Measurements from ENCODE around the gene PITPNM3.

PITPNM3 gene

DNA sequence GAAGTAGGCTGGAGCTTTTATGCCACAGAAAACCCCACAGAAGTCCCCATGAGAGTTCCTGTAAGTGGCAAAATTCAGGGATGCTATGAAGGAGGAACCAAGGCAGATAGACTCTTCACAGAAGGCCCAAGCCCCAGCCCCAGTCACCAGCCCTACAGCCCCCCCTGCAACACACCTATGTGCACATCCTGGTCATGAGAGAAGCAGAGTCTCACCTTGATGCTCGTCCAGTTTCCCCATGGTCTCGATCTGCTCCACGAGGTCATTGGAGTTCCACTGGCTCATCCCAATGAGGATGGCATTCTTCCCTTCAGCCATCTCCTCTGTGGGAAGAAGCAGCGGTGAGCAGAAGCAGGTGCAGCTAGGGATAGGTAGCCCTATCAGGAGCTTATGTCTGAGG, 31.2 kb downstream of the PITPNM3 start:
- DNase-seq = no peak

DNA sequence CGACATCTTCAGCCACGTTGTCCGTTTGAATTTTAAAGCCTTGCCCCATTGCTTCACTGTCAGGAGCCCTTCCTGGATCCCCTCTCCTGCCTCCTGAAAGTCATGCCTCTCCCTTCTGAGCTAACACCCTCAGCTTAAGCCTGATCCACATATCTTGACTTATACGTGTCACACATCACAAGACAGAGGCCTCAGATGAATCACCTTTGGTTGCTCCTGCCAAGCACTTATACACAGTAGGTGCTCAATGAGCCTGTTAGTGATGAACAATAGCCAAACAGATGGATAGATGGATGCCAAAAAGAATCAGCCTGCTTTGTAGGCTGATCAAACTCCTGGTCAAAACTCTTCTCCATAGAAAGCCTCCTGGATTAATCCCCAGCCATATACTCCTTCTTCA, 31.8 kb downstream of the PITPNM3 start:
- DNase-seq = no peak

DNA sequence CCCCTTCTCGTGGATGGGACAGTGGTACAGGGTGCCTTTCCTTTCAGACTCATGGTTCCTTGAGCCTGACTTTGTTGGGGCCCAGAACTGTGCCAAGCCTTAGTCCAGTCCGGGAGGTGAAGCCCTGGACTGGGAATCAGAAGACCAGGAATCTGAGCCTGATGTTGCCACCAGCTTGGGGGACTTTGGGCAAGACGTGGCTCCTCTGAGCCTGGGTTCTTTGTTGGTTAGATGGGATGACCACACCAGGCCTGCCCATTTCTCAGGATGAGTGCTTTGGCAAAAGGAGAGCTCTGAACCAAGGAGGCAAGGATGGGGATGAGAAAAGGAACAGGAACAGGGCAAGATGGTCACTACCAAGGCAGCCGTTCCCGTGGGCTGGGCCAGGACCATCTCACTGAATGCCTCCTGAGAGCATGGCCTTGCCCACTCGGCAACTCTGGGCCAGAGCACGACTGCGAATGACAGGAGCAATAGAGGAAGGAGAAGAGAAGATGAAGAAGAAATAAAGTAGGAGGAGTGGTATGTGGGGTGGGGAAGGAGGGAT, 32.5 kb downstream of the PITPNM3 start:
- DNase-seq = no peak

DNA sequence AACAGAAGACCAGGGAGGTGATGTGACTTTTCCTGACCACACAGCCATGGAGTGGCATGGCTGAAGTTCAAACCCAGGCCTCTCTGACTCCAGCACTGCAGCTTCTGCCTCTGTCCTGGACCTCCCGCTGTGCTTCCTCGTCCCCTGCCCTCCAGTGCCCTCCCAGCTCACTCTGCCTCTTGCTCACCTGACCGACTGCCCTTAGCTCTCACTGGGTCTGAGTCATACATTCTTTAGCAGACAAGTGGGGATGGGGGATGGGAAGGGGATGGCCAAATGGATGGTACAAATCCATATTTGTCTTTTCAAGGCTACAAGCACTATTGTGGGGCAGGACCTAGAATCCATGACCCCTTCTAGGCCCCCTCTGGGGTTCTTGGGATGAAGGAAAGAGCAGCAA, 33.0 kb downstream of the PITPNM3 start:
- no peak for DNase-seq

DNA sequence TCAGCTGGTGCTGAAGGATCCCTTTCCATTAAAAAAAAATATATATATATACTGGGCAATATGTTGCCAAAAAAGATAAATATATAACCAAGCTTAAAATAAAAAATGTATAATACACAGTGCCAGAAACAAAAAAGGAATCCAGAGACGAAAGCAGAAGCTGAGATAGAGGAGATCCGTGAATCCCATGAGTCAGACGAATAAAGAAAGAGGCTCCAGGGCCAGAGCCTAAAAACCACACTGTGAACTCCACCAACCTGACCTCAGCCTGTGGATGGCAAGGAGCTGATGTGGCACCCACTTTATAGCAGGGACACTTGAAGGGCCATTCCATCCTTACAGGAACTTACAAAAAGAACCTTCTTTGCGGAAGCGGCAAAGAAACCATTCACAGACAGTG, 34.8 kb downstream of the PITPNM3 start:
- DNase-seq = no peak

DNA sequence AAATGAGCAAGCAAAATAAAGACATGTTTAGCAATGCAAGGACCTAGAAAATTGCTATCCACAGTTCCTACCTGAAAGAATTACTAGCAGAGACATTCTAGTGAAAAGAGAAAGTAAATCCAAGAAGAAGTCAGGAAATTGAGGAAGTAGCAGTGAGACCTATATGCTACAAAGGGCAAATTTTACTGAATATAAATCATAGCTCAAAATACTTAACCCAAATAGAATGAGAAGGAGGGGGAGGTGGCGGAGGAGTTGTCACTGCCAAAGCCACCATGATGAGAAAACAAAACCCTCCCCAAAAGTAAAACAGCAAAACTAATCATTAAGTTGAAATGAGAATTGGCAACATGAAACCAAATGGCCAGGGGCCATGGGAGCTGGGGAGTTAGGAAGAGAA, 39.3 kb downstream of the PITPNM3 start:
- DNase-seq = no peak

DNA sequence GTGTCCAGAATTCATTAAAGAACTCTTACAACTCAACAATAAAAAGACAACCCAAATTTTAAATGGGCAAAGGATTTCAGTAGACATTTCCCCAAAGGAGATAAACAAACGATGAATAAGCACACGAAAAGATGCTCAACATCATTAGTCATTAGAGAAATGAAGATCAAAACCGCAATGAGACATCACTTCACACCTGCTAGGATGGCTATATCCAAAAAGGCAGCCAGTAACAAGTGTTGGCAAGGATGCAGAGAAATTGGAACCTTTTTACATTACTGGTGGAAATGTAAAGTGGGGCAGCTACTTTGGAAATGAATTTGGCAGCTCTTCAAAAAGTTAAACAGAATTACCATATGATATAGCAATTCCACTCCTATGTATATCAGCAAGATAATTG, 42.0 kb downstream of the PITPNM3 start:
- no peak for DNase-seq

DNA sequence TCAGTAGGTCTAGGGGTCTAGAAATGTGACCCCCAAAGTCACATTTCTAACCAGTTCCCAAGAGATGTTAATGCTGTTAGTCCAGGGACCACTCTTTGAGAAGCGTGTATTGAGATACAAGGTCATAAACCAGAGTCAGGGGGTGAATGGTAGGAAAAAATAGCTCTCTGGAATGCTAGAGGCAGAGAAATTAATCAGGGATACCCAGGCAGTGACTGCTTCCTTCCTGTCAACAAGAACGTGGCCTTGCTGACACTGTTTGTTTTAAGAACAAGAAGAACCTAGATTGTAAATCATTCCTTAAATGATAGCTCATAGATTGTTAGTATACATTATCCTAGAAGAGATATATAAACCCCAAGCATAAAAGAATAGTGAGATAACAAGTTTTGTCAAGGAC, 43.8 kb downstream of the PITPNM3 start:
- no peak for DNase-seq

DNA sequence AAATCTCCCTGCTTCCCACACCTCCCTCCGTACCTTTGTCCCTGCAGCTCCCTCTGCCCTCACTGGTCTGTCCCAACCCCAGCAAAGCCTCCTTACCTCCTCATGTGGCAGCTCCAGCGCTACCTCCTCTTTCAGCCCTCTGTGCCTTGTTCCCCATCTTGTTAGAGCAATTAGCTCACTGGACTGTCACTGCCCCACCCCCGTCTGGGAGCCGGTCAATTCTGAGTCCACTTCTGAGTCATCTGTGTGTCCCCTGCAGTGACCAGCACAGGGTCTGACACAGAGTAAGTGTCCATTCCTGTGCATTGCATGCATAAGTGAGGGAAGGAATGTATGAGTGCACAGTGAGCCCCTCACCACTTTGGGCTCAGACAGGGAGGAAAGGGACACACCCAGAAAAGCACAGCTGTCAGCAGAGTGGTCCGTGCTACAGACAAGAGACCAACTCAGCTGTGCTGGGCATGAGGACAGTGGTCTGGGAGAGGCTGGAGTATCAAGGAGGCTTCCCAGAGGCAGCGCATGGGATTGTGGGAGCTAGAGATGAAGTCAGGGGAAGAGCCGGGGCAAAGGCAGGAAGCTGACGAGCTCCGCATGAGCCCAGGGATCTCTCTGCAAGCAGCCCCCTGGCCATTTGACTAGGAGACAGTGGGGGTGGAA, 45.9 kb downstream of the PITPNM3 start:
- no peak for DNase-seq

DNA sequence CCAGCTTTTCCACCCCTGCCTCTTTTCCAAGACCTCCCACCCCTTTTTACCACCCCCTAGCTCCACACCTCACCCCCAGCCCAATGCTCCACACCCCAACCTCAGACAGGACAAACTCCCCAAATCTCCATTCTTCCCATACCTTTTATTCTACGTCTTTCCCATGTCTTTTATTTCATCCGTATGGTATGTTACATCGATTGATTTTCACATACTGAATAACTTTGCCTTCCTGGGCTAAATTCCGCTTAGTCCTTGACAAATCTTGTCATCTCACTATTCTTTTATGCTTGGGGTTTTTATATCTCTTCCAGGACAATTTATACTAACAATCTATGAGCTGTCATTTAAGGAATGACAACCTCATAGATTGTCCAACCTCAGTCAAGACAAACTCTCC, 46.4 kb downstream of the PITPNM3 start:
- no peak for DNase-seq

DNA sequence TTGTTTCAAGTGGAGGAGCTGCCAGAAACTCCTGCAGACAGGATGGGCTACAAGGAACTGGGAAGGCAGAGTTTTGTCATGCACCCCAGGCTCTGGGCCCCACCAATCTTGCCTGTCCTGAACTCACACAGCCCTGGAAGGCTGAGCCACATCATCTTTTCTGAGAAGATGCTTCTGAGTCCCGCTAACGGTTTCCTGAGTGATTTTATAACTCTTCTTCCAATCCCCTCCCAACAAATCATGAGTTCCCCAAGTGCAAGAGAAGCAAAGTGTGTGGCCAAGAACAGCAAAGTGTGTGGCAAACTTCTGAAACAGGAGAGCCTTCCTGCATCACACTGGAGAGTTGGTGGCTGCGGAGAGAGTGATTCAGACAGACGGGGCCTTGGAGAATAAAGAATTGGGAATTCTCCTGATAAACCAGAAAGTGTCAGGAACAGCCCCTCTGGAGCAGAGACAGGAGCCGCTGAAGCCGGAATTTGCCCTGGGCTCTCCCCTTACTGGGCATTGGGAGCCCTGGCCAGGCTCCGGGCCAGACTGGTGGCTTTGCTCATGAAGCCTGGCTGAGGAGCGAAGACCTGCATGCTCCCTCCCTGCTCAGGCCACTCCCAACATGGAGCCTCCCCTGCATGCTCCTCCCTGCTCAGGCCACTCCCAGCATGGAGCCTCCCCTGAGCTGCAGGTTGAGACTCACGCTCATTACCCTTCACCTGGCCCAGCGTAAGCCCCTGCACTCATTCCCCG, 47.2 kb downstream of the PITPNM3 start:
- no peak for DNase-seq

DNA sequence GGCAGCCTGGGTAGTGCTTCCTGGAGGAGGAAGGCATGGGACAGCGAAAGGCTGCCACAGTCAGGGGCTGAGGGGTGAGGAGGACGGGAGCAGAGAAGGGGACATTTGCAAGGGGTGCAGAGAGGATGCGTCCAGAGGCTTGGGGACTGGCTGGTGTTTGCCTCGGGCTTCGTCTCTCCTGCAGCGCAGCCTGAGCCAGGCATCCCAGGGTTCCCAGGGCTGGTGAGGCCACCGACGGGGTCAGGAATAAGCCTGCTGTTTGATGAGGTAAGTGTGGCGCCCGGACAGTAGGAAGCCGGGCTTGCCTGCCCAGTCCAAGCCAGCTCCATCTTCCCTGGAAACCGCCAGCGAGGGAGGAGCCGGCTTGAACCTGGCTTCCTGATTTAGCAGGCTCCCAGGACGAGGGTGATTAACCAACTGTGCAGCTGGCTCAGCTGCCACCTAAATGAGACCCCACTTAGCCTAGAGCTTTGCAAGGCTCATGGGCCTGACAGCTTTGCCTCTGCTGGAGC, 47.8 kb downstream of the PITPNM3 start:
- no peak for DNase-seq

DNA sequence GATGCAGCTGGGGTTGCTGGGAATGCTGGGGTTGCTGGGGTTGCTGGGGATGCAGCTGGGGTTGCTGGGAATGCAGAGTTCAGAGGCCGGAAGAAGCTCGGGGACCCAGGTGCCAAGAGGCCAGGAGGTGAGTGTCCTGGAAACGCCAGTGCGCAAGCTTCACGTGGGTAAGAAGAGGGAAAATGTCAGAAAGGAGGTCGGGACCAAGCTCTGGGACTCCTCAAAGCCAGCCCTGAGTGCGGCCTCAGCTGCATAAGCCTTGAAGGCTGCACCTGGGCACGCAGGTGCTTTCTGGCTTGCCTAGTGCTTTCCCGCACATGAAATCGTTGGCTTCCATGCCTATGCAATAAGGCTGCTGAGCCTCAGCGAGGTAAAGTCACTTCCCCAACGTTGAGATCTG, 48.3 kb downstream of the PITPNM3 start:
- DNase-seq = no peak

DNA sequence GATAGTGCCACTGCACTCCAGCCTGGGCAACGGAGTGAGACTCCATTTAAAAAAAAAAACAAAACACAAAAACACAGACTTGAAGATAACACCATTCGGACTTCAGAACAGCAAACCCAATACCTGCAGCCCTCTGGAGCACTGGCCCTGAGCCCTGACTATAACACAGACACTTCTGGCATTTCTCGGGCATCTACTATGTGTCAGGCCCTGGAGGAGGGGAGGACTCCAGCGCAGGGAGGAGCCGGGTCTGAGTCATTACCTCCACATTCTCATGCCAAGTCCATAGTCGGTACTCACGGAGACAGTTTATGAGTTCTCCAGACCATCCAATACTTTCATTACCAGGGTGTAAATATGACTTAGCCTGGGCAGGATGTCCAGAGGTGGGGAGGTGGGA, 48.8 kb downstream of the PITPNM3 start:
- DNase-seq = no peak

DNA sequence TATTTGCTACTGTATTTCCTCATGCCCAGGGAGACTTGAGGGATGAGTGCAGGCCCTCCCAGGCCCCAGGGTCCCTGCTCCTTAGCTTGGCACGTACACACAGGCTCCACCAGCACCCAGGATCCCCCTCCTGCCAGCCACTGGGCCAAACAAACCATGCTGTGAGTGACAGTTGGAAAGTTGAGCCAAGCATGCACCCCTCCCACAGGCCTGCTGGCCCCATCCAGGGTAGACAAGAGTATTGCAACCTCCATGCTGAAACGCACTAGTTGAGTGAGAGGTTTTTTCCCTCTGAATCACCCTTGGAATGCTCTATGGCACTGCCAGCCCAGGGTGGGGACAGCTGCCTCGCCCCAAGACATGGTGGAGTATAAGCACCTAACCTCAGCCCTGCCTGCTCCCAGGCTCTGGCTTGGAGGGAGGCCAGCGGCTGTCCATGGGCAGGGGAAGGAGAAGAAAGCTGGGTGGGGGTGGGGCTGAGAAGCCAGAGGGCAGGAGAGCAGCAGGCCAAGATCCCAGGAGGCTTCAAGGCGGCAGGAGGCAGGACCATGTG, 49.6 kb downstream of the PITPNM3 start:
- DNase-seq = no peak

DNA sequence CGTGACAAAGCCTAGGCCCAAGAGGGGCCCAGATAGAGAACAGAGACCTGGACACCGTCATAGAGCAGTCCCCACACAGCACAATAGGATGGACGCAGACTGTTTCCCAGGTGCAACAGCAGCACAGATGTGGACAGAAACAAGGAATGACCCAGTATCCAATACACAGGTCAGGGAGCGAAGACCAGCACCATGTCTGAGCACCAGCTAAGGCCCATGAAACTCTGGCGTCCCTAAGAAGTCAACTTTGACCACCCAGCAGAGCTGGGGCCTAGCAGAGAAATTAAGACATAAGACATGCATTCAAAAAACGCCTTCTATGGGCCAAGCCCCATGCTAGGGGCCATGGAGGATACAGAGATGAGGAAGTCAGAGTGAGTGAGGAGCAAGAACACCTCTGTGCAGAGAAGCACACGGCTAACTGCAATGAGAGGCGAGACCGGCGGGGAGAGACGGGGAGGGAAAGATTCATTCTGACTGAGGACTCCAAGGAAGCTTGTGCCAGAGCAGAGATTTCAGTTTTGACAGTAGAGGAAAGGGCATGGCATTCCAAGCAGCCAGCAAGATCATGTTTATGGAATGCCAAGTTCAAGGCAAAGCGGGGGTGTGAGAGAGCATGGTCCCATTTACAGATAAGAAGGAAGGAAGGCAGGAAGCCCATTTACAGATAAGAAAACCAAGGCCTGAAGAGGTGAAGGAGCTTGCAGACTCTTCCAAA, 50.8 kb downstream of the PITPNM3 start:
- DNase-seq = no peak

DNA sequence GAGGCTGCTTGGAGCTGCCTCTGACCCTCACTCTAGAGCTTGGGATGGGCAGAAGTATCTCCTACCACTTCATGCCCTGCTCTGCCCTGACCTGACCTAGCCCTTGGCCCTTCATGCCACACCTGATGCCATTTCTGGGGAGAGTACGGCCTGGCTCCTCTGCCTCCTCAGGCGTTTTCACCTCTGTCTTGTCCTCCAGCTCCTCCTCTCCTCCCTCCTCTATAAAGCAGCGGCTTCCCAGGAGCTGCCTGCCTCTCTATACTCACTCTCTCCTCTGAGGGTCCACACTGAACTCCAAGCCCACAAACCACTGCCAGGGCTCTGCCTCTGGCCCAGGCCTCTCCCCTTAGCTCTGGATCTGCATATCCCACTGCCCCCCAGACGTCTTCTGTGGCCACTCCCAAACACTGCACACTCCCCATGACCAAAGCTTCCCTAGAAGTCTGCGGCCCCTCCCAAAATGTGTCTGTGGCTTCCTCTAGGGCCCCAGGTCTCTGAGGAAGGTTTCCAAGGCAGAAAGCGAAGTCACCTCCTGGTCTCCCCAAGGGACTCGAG, 52.6 kb downstream of the PITPNM3 start:
- no peak for DNase-seq

DNA sequence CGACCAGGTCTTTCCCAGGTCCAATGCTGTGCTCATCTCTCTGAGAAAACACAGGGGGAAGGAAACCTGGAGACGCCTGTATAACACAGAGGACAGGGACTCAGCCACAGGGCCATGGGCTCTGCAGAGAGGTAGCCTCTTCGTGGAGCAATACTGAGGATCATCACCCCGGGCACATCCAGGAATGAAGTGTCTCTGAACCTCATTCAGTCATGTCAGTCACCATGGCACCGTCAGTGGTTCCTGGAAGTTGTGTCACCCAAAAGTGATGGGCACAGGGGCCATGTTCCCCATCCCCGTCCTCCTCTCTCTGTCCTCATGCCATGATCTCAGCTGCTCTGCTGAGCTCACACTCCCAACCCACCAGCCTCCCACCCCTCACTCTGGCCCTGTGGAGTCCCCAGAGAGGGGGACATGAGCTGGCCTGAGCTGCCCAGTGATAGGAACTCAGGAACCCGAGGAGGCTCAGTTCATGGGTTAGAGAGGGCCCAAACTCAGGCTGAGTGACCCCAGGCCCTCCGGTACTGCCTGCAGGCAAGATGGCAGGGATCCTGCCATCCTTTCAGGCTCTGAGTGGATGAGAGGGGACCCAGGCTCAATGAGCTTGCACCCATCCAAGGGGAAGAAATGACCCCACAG, 53.4 kb downstream of the PITPNM3 start:
- DNase-seq = no peak

DNA sequence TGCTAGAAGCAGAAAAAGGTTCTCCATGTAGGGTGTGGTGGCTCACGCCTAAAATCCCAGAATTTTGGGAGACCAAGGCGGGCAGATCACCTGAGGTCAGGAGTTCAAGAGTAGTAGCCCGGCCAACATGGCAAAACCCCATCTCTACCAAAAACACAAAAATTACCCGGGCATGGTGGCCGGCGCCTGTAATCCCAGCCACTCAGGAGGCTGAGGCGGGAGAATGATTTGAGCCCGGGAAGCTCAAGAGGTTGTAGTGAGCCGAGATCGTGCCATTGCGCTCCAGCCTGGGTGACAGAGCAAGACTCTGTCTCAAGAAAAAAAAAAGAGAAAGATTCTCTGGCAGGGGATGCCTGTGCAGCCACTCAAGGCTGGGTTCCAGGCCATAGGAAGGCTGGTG, 54.2 kb downstream of the PITPNM3 start:
- DNase-seq = no peak

DNA sequence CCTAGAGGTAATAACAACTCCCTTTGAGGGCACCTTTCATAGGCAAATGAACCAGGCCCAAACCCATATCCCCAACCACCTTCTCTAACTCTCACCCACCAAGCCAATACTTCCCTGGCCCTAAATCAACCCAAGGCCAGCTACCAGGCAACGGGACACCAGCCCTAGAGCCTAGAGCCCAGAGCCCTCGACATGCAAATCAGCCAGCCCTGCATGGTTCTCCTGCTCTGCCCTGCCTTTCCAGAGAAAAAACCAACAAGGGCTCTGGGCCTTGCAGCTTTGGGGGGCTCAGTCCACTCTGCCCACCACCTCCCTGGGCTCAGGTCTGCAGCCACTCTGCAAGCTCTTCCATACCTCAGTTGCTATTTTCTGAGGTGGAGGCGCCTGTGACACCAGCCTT, 55.0 kb downstream of the PITPNM3 start:
- DNase-seq = no peak

DNA sequence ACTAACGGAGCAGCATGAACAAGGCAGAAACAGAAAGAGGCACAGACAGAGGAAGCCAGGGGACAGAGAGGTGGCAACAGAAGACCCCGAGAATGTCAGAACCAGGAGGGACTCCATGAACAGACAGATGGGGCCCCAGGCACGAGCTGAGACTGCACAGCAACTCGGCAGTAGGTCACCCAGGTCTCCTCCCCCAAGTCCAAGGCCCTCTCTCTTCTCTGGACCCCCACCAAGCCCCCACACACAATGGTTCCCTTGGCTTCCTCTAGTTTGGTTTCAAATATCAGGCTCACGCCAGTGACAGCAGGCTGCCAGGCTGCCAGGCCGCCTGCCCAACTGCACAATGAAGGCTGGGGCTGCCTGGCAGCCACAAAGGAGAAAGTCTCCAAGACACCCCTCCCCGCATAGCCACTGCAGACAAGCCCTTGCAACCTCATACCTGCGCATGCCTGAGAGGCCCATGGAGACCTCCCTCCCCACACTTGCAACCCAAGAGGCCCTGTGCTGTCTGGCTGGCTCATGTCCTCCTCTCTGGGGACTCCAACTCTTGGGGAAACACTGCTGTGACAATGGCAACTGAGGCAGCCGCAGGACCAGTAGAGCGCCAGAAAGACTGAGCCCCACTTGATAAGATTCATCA, 57.3 kb downstream of the PITPNM3 start:
- DNase-seq = no peak

DNA sequence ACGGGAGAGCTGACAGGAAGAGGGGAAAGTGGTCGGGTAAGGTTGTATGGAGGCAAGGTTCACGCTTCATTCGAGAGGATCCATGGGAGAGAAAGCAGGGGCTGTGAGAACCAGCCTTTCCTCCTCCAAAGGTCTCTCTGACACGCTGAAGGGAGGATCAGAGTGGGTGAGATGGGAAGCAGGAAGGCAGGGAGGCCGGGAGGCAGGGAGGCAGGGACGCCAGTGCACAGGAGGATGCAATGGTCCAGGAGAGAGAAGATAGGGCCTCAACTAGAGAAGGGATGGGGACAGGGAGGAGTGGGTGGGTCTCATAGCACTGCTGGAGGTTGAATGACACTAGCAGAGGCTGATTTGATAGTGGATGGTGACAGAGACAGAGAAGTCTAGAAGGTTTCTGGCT, 58.0 kb downstream of the PITPNM3 start:
- no peak for DNase-seq

Data from DMS 273 treated with DMSO at 0.1 percent for 48 hours (cell line).